ENCODE data around the gene LSS.

- TF ChIP-seq CTCF (conservative IDR thresholded peaks at IDR 0.05) = no peak
- no peak for TF ChIP-seq ZFX (IDR thresholded peaks at IDR 0.05)
Observed at GRCh38 chr21:46221664-46222435, 6.7 kb downstream of the LSS start.
